Progenitor cell of endocrine pancreas (in vitro differentiated cells): Measurements from ENCODE around the gene WNT4. TPM values are rescaled to one million over a fixed set of nuclear protein-coding genes. Genes with fewer than 3 reads are reported as not detected.
A peak's percentile ranks its signal among the peaks of the same experiment; 100 is the strongest.

Experiments
- DNase-seq: peaks from one replicate; pipeline ENCODE4 v3.0.0; 2021; ENCODE audit warnings: low spot score; ENCODE audit not compliant: unreplicated experiment
- H3K27ac Mint-ChIP-seq: 2 replicates; pipeline ENCODE4 v1.8.0; 2021; ENCODE audit warnings: mild to moderate bottlenecking, moderate library complexity, mixed read lengths
- H3K27me3 Mint-ChIP-seq: 2 replicates; pipeline ENCODE4 v1.8.0; 2021; ENCODE audit warnings: mixed read lengths
- H3K36me3 Mint-ChIP-seq: 2 replicates; pipeline ENCODE4 v1.8.0; 2022; ENCODE audit warnings: mixed read lengths; ENCODE audit not compliant: insufficient read depth
- H3K4me1 Mint-ChIP-seq: 2 replicates; pipeline ENCODE4 v1.8.0; 2021; ENCODE audit warnings: low read depth, mixed read lengths
- H3K4me3 Mint-ChIP-seq: 2 replicates; pipeline ENCODE4 v1.8.0; 2021; ENCODE audit warnings: low read depth, mild to moderate bottlenecking, moderate library complexity, mixed read lengths
- H3K9me3 Mint-ChIP-seq: 2 replicates; pipeline ENCODE4 v1.8.0; 2021; ENCODE audit warnings: low read depth, mixed read lengths
- total RNA-seq: library from RNA; stranded (reverse); gene quantifications from 2 replicates; pipeline ENCODE4 v1.2.1, GENCODE V29; 2021
- TF ChIP-seq, protein P1 (sequence below): fragments of 200-600 bp; sonication (generic); IDR thresholded peaks from one replicate; pipeline ENCODE4 v1.5.0; 2021; ENCODE audit warnings: antibody characterized with exemption, mild to moderate bottlenecking; ENCODE audit not compliant: unreplicated experiment

The WNT4 gene
- total RNA-seq, 1 donor from 2014 or later, result 0.74 TPM

DNA sequence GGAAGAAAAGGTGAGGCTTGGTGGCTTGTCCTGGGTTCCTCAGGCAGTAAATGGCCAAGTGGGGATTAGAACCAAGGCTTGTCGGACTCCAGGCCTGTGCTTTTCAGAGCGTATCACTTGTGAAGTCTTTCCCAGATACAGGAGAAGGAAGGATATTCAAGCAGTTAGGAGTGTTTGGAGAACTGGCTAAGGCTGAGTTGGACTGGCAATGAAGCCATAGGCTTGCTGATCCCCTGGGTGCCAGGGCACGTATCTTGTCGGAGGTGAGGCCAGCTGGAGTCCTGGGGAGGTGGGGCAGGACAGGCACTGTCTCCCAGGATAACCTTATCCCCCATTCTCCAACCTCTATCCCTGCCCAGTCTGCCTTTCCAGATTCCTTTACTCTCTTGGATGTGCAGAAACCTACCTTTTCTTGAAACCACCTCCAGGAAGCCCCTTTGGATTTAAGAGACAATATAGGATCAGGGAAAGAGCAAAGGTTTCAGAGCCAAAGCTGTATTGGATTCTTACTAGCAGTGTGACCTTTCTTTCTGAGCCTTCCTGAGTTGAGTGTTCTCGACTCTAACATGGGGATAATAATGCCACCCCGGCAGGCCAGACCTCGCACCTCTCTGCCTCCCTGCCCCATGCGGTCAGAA, 18.2 kb downstream of the WNT4 start:
- peaks cover 2% of the 10 kb centered on the region for H3K4me1 Mint-ChIP-seq
- H3K36me3 Mint-ChIP-seq, result peaks cover 3% of the 10 kb centered on the region
- DNase-seq, result no peak
- no peak overlapping the region for H3K4me3 Mint-ChIP-seq
- no peaks in the 10 kb centered on the region for H3K9me3 Mint-ChIP-seq
- TF ChIP-seq, protein P1, sequence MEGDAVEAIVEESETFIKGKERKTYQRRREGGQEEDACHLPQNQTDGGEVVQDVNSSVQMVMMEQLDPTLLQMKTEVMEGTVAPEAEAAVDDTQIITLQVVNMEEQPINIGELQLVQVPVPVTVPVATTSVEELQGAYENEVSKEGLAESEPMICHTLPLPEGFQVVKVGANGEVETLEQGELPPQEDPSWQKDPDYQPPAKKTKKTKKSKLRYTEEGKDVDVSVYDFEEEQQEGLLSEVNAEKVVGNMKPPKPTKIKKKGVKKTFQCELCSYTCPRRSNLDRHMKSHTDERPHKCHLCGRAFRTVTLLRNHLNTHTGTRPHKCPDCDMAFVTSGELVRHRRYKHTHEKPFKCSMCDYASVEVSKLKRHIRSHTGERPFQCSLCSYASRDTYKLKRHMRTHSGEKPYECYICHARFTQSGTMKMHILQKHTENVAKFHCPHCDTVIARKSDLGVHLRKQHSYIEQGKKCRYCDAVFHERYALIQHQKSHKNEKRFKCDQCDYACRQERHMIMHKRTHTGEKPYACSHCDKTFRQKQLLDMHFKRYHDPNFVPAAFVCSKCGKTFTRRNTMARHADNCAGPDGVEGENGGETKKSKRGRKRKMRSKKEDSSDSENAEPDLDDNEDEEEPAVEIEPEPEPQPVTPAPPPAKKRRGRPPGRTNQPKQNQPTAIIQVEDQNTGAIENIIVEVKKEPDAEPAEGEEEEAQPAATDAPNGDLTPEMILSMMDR, result no peak
- no peak overlapping the region for H3K27ac Mint-ChIP-seq
- H3K27me3 Mint-ChIP-seq, result peaks cover 2% of the 10 kb centered on the region

- TF ChIP-seq, protein P1, result no peak
- H3K4me3 Mint-ChIP-seq, result no peak overlapping the region
- no peaks in the 10 kb centered on the region for H3K27me3 Mint-ChIP-seq
- no peak overlapping the region for H3K27ac Mint-ChIP-seq
- peaks cover 2% of the 10 kb centered on the region for H3K4me1 Mint-ChIP-seq
- DNase-seq, result no peak
- no peaks in the 10 kb centered on the region for H3K9me3 Mint-ChIP-seq
- peaks cover 6% of the 10 kb centered on the region for H3K36me3 Mint-ChIP-seq
Observed at GRCh38 chr1:22123901-22124404, 18.9 kb downstream of the WNT4 start.

GRCh38 chr1:22123071-22123390, 19.9 kb downstream of the WNT4 start:
- Mint-ChIP-seq H3K9me3 (no peaks in the 10 kb centered on the region), H3K36me3 (peaks cover 7% of the 10 kb centered on the region), H3K4me1 (peaks cover 2% of the 10 kb centered on the region), H3K27ac (no peak overlapping the region), H3K4me3 (no peak overlapping the region), H3K27me3 (no peaks in the 10 kb centered on the region)
- TF ChIP-seq, protein P1, result no peak
- no peak for DNase-seq

- TF ChIP-seq, protein P1, result no peak
- Mint-ChIP-seq H3K4me1 (peaks cover 2% of the 10 kb centered on the region), H3K27me3 (no peaks in the 10 kb centered on the region), H3K36me3 (peaks cover 7% of the 10 kb centered on the region), H3K9me3 (no peaks in the 10 kb centered on the region), H3K4me3 (no peak overlapping the region), H3K27ac (no peak overlapping the region)
- no peak for DNase-seq
Observed at GRCh38 chr1:22122273-22123070, 20.4 kb downstream of the WNT4 start.

- Mint-ChIP-seq H3K4me3 (no peak overlapping the region), H3K27ac (peak overlapping the region; percentile 62), H3K27me3 (no peaks in the 10 kb centered on the region), H3K9me3 (no peaks in the 10 kb centered on the region), H3K36me3 (peaks cover 7% of the 10 kb centered on the region), H3K4me1 (peaks cover 2% of the 10 kb centered on the region)
- DNase-seq, result no peak
- TF ChIP-seq, protein P1, result no peak
Observed at GRCh38 chr1:22121421-22121911, 21.4 kb downstream of the WNT4 start.
